BJ (cell line): ENCODE measurements around the gene FBXW7. TPM values are rescaled to one million over a fixed set of nuclear protein-coding genes. Genes with fewer than 3 reads are reported as not detected.

Experiments used
- CTCF ChIA-PET: fragments of 350-600 bp; formaldehyde crosslinking; extraction: SDS; loops from one replicate; lab custom pipeline; 2021; ENCODE audit warnings: antibody characterized with exemption, inconsistent platforms; lab: Yijun Ruan, JAX
- POLR2A ChIA-PET: fragments of 300-600 bp; sonication (Branson Sonifier 250); formaldehyde crosslinking; extraction: SDS; loops from one replicate; lab custom pipeline; 2021; ENCODE audit warnings: antibody characterized with exemption; lab: Charles Lee
- DNase-seq: peaks from one replicate; pipeline ENCODE4 v3.0.0-alpha.2; 2011; ENCODE audit warnings: low read depth
- H3K27me3 ChIP-seq: 2 replicates; pipeline ENCODE4 v1.6.0; 2011; ENCODE audit warnings: low read length; ENCODE audit not compliant: control insufficient read depth, insufficient read depth
- H3K36me3 ChIP-seq: 2 replicates; pipeline ENCODE4 v1.5.1; 2011; ENCODE audit warnings: low read length; ENCODE audit not compliant: control insufficient read depth, insufficient read depth
- H3K4me3 ChIP-seq: 2 replicates; pipeline ENCODE4 v1.5.1; 2011; ENCODE audit warnings: low read depth, mild to moderate bottlenecking, control low read depth, low read length
- polyA plus RNA-seq: library from polyadenylated mRNA; depleted of rRNA; stranded (reverse); fragments of >200 nt; gene quantifications from 2 replicates; pipeline ENCODE4 v1.2.3, GENCODE V29; 2011
- TF ChIP-seq, protein P1 (sequence below): IDR thresholded peaks from 2 replicates; pipeline ENCODE4 v1.5.1; 2011; ENCODE audit warnings: low read depth, mild to moderate bottlenecking, control low read depth, inconsistent platforms, low read length, moderate library complexity; ENCODE audit not compliant: insufficient read depth

The FBXW7 gene
- polyA plus RNA-seq, 1 experiment: 4.1 TPM

DNA sequence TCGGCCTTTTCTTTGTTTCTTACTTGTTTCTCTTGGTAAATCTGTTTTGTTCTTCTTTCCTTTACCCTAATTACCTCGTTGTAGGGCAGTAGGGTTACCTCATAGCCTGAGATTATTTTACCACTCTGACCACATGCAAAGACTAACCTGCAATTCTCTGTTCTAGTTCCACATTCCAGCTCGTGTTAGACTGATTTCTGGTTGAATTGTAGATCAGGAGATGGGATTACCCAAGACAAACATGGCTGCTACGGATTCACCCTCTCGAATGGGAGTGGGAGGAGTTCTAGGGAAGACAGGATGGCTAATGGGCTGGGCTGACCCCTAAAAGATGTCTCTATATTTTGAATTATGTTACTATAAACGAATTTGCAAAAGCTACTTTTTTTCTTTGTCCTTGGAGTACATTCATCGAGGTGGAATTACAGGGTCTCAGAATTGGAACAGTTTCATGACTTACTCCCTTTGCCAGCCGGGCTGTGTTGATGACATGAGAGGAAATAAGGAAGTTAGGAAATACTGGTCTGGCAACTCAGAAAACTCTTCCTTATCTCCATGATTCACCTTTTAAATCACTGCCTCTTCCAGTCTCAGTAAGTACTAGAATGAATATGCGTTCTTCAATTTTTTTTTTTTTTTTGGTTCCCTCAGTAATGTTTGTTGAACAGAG, 36.7 kb upstream of the FBXW7 start:
- no peaks in the 10 kb centered on the region for H3K36me3 ChIP-seq
- TF ChIP-seq, protein P1, sequence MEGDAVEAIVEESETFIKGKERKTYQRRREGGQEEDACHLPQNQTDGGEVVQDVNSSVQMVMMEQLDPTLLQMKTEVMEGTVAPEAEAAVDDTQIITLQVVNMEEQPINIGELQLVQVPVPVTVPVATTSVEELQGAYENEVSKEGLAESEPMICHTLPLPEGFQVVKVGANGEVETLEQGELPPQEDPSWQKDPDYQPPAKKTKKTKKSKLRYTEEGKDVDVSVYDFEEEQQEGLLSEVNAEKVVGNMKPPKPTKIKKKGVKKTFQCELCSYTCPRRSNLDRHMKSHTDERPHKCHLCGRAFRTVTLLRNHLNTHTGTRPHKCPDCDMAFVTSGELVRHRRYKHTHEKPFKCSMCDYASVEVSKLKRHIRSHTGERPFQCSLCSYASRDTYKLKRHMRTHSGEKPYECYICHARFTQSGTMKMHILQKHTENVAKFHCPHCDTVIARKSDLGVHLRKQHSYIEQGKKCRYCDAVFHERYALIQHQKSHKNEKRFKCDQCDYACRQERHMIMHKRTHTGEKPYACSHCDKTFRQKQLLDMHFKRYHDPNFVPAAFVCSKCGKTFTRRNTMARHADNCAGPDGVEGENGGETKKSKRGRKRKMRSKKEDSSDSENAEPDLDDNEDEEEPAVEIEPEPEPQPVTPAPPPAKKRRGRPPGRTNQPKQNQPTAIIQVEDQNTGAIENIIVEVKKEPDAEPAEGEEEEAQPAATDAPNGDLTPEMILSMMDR: no peak
- peaks cover 5% of the 10 kb centered on the region; the same call in 1 of the 2 replicates for H3K27me3 ChIP-seq
- POLR2A ChIA-PET: no interaction called here
- H3K4me3 ChIP-seq: no peak overlapping the region
- no peak for DNase-seq
- CTCF ChIA-PET: interaction anchor here (1.0 kb wide), 1 partner anchor 18 kb away, joined by 4 read pairs; no protein-coding TSS in a partner anchor

DNA sequence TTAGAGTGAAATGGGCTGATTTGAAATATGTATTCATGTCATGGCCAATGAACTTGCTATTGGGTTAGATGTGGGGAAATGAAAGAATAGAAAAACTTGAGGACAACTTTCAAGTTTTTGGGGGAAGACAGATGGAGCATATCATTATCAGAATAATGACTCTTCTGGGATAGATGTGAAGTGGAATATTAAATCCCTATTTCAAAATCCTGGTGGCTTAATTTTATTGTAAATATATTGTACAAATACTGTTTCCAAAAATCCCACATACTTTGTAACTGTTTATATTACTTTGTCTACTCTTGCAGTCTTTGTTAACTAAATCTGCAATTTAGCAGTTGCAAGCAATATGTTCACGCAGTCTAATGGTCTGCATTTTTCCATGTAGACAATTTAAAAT, 35.9 kb upstream of the FBXW7 start:
- no peaks in the 10 kb centered on the region for H3K36me3 ChIP-seq
- TF ChIP-seq, protein P1: no peak
- CTCF ChIA-PET: no interaction called here
- H3K4me3 ChIP-seq: no peak overlapping the region
- POLR2A ChIA-PET: no interaction called here
- no peak for DNase-seq
- H3K27me3 ChIP-seq: peaks cover 5% of the 10 kb centered on the region; the same call in 1 of the 2 replicates

DNA sequence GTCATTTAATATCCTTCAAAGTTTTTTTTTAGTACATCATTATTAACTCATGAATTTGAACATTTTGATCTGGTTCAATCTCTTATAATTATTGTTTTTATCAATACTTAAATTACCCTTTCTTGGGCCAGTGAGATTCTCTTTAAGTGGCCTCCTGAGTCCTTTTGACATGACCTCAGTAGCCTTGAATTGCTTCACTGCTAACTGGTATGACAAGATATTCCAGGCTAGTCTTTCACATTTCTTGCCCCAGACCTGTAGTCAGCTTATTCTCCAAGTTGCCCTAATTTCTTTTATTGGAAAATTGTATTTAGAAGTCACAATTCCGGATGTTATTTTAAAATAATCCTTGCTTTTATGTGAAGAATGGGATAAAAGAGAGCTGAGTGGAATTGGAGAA, 35.4 kb upstream of the FBXW7 start:
- CTCF ChIA-PET: no interaction called here
- H3K4me3 ChIP-seq: no peak overlapping the region

DNA sequence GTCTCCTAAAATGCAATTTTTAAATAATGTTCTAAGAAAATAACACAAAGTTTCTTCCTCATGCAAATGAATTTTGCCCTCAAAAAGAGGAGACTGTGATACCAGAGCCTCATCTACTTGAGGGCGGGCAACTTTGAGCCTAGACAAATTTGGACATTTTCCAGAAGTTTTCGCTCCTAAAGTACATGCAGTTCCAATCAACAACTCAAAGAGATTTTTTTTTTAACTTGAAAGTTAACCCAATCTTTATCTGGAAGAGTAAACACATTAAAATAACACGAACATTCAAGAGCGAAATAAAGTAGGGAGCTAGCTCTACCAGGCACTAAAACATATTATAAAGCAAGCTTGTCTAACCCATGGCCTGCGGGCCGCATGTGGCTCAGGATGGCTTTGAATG, 29.4 kb upstream of the FBXW7 start:
- POLR2A ChIA-PET: no interaction called here
- Histone ChIP-seq H3K36me3 (no peaks in the 10 kb centered on the region), H3K27me3 (no peaks in the 10 kb centered on the region), H3K4me3 (no peak overlapping the region)
- CTCF ChIA-PET: interaction anchor here (1.1 kb wide), 1 partner anchor 11 kb away, joined by 3 read pairs; no protein-coding TSS in a partner anchor
- no peak for DNase-seq
- TF ChIP-seq, protein P1: no peak

More for the DNA sequence above, 35.4 kb upstream of the FBXW7 start:
- TF ChIP-seq, protein P1: no peak
- no peak for DNase-seq
- peaks cover 5% of the 10 kb centered on the region; the same call in 1 of the 2 replicates for H3K27me3 ChIP-seq
- POLR2A ChIA-PET: no interaction called here
- no peaks in the 10 kb centered on the region for H3K36me3 ChIP-seq

DNA sequence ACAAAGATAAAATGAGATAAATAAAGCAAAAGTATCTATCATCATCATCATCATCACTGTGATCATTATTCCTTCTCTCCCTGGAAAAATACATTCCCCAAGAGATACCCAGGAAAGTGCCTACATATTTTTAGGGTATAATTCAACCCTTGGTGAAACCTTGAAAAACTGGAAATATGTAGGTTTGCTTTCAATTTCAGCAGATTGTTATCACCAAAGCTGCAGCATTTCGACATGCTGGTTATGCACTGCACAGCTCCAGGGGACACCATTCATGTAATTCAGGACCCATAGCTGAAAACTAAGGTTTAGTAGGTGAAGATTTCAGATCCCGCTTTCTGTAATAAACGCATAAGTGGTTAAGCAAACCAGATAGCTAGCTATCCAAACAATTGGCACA, 28.4 kb upstream of the FBXW7 start:
- H3K4me3 ChIP-seq: no peak overlapping the region
- no peaks in the 10 kb centered on the region for H3K27me3 ChIP-seq
- no peak for DNase-seq
- TF ChIP-seq, protein P1: no peak
- POLR2A ChIA-PET: no interaction called here
- CTCF ChIA-PET: interaction anchor here (0.5 to 0.9 kb wide), 2 partner anchors 64 to 77 kb away, joined by 3 read pairs; no protein-coding TSS in a partner anchor
- no peaks in the 10 kb centered on the region for H3K36me3 ChIP-seq
